PC-3 (cell line): Measurements from ENCODE around the gene NFAT5.

Experiments used
- EZH2 ChIP-seq: fragments of 300-600 bp; sonication (generic); IDR thresholded peaks from one replicate; pipeline ENCODE4 v1.6.1; 2017; ENCODE audit warnings: antibody characterized with exemption, mild to moderate bottlenecking, low read length; ENCODE audit not compliant: unreplicated experiment
- TF ChIP-seq, protein P1 (sequence below): fragments of 300-600 bp; sonication (generic); conservative IDR thresholded peaks from 2 replicates; pipeline ENCODE4 v1.5.1; 2017; ENCODE audit warnings: antibody characterized with exemption, low read depth, mild to moderate bottlenecking, low read length

DNA sequence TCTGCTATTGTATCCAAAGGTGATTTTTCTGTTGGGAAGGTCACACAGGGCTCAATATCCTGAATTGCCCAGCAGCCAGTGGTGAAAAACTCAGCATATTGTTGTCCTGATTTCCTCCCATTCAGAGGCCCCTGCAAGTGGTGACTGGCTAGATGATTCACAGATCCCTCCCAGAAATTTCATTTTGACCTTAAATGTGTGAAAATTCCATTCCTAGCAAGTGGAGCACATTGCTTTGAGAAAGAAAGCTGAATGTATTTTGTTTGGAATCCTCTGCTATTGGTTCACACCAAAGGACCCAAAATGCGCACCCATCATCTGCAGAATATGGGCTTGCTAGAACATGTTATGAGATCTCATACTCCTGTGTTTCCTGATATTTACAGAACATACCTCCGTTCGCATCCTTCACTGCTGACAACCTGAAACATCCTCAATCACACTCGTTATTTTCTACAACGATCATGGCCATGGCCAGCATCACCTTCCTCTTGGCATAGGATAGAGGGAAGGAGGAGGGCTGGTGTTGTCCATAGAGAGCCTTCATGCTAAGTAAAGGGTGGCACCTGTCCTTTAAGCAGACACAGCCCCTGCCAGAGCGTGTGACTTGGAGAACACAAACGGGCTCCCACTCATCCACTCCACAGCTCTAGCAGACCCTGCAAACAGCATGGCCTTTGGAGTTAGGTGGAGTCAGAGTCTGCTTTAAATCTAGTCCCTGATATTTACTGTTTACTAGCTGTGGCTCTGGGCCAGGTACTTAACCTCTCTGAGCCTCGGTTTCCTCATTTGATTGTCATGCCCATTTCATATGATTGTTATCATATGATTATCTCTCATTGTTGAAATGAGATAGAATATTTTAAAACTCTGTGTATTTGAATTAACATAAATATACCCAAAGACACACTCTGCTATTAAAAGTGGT is 30.4 kb upstream of the NFAT5 start:
- no peak for TF ChIP-seq EZH2
- TF ChIP-seq, protein P1, sequence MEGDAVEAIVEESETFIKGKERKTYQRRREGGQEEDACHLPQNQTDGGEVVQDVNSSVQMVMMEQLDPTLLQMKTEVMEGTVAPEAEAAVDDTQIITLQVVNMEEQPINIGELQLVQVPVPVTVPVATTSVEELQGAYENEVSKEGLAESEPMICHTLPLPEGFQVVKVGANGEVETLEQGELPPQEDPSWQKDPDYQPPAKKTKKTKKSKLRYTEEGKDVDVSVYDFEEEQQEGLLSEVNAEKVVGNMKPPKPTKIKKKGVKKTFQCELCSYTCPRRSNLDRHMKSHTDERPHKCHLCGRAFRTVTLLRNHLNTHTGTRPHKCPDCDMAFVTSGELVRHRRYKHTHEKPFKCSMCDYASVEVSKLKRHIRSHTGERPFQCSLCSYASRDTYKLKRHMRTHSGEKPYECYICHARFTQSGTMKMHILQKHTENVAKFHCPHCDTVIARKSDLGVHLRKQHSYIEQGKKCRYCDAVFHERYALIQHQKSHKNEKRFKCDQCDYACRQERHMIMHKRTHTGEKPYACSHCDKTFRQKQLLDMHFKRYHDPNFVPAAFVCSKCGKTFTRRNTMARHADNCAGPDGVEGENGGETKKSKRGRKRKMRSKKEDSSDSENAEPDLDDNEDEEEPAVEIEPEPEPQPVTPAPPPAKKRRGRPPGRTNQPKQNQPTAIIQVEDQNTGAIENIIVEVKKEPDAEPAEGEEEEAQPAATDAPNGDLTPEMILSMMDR, result no peak
